ENCODE data around the gene PTPRD. TPM values are rescaled to one million over a fixed set of nuclear protein-coding genes. Genes with fewer than 3 reads are reported as not detected.
"Not testable (repeated sequence)": the region's sequence is repeated elsewhere in the genome, so short reads cannot be mapped to it uniquely, and the experiment has no call there.

Gene PTPRD
- total RNA-seq, 1 experiment from 2014 or later: not detected

DNA sequence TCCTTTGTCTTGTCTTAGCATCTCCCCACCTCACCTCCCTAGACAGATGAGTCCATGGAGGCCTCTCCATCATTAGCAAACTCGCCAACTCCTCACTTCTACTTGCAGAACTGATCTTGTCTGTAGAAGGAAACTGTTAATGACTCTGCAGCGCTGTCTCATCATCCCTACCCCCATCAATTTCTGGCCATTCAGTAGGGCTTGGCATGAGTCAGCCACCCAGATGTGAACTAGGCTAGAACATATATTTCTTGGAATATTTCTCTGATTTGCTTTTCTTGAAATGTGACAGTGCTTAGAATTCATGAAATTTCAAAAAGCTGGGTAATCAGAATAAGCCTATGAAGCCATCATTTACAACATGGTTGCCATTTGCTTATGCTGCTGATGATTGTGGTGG is 1688.2 kb downstream of the PTPRD start:
- BruUV-seq (replicated peaks): no TSS peak
- no peaks in the 10 kb centered on the region for H3K9me3 ChIP-seq (ENCODE audit: control insufficient read depth, insufficient read depth, low read depth, low read length)
- H3K36me3 ChIP-seq (ENCODE audit: control insufficient read depth, insufficient read depth, low read length): no peaks in the 10 kb centered on the region
- ATAC-seq: no peak
- ChIA-PET POLR2A (no interaction called here), CTCF (no interaction called here)
- in situ Hi-C loops (cut with HindIII; ENCODE audit: low pct_unique_long_range_greater_than_20kb, low sequenced_read_pairs): no loop called here
- no peak for DNase-seq (ENCODE audit: low read depth, low spot score)
- no peaks in the 10 kb centered on the region for H3K4me1 ChIP-seq (ENCODE audit: control insufficient read depth, insufficient read depth, low read length)
- no peak overlapping the region for H3K27ac ChIP-seq (ENCODE audit: low read length)
- TF ChIP-seq, protein P1, sequence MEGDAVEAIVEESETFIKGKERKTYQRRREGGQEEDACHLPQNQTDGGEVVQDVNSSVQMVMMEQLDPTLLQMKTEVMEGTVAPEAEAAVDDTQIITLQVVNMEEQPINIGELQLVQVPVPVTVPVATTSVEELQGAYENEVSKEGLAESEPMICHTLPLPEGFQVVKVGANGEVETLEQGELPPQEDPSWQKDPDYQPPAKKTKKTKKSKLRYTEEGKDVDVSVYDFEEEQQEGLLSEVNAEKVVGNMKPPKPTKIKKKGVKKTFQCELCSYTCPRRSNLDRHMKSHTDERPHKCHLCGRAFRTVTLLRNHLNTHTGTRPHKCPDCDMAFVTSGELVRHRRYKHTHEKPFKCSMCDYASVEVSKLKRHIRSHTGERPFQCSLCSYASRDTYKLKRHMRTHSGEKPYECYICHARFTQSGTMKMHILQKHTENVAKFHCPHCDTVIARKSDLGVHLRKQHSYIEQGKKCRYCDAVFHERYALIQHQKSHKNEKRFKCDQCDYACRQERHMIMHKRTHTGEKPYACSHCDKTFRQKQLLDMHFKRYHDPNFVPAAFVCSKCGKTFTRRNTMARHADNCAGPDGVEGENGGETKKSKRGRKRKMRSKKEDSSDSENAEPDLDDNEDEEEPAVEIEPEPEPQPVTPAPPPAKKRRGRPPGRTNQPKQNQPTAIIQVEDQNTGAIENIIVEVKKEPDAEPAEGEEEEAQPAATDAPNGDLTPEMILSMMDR (IDR thresholded peaks at IDR 0.05): no peak
- TF ChIP-seq, protein P2, sequence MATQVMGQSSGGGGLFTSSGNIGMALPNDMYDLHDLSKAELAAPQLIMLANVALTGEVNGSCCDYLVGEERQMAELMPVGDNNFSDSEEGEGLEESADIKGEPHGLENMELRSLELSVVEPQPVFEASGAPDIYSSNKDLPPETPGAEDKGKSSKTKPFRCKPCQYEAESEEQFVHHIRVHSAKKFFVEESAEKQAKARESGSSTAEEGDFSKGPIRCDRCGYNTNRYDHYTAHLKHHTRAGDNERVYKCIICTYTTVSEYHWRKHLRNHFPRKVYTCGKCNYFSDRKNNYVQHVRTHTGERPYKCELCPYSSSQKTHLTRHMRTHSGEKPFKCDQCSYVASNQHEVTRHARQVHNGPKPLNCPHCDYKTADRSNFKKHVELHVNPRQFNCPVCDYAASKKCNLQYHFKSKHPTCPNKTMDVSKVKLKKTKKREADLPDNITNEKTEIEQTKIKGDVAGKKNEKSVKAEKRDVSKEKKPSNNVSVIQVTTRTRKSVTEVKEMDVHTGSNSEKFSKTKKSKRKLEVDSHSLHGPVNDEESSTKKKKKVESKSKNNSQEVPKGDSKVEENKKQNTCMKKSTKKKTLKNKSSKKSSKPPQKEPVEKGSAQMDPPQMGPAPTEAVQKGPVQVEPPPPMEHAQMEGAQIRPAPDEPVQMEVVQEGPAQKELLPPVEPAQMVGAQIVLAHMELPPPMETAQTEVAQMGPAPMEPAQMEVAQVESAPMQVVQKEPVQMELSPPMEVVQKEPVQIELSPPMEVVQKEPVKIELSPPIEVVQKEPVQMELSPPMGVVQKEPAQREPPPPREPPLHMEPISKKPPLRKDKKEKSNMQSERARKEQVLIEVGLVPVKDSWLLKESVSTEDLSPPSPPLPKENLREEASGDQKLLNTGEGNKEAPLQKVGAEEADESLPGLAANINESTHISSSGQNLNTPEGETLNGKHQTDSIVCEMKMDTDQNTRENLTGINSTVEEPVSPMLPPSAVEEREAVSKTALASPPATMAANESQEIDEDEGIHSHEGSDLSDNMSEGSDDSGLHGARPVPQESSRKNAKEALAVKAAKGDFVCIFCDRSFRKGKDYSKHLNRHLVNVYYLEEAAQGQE (IDR thresholded peaks at IDR 0.05; ENCODE audit: insufficient read depth in 1 of 2, low read depth in 2 of 2, low read length in 1 of 2): no peak
- no peak for TF ChIP-seq TCF7L2 (IDR thresholded peaks at IDR 0.05; ENCODE audit: low read depth, low read length)
- no peak for TF ChIP-seq POLR2AphosphoS5 (IDR thresholded peaks at IDR 0.05; ENCODE audit: low read depth, low read length)
- no peak for TF ChIP-seq SIN3A (IDR thresholded peaks at IDR 0.05; ENCODE audit: borderline replicate concordance, insufficient read depth, low read depth, low read length)
- H3K27me3 ChIP-seq (ENCODE audit: control insufficient read depth, insufficient read depth, low read length): no peaks in the 10 kb centered on the region
- no peak overlapping the region for H3K4me3 ChIP-seq (ENCODE audit: low read depth in 2 of 2, low read length in 2 of 2)
- intact Hi-C loops (cut with micrococcal nuclease; ENCODE audit: unreplicated experiment): no loop called here

DNA sequence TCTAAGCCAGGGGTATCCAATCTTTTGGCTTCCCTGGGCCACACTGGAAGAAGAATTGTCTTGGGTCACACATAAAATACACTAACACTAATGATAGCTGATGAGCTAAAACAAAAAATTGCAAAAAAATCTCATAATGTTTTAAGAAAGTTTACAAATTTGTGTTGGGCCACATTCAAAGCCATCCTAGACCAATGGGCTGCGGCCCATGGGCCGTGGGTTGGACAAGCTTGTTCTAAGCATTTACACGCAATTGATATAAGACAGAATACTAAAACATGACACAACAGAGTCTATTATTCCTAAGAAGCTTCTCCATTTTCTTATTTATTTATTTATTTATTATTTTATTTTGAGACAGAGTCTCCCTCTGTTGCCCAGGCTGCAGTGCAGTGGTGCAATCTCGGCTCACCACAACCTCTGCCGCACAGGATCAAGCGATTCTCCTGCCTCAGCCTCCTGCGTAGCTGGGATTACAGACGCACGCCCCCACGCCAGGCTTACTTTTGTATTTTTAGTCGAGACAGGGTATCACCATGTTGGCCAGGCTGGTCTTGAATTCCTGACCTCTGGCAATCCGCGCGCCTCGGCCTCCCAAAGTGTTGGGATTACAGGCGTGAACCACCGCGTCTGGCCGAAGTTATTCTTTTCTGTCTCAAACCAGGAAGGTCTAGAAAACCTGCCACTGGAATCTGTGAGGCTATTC is 1692.2 kb downstream of the PTPRD start:
- H3K4me3 ChIP-seq (ENCODE audit: low read depth in 2 of 2, low read length in 2 of 2); H3K36me3 ChIP-seq (ENCODE audit: control insufficient read depth, insufficient read depth, low read length); POLR2A ChIA-PET; ATAC-seq; DNase-seq (ENCODE audit: low read depth, low spot score); in situ Hi-C loops (cut with HindIII; ENCODE audit: low pct_unique_long_range_greater_than_20kb, low sequenced_read_pairs); BruUV-seq (replicated peaks); CTCF ChIA-PET; H3K4me1 ChIP-seq (ENCODE audit: control insufficient read depth, insufficient read depth, low read length); H3K27me3 ChIP-seq (ENCODE audit: control insufficient read depth, insufficient read depth, low read length); intact Hi-C loops (cut with micrococcal nuclease; ENCODE audit: unreplicated experiment); H3K27ac ChIP-seq (ENCODE audit: low read length); H3K9me3 ChIP-seq (ENCODE audit: control insufficient read depth, insufficient read depth, low read depth, low read length): not testable (repeated sequence)

DNA sequence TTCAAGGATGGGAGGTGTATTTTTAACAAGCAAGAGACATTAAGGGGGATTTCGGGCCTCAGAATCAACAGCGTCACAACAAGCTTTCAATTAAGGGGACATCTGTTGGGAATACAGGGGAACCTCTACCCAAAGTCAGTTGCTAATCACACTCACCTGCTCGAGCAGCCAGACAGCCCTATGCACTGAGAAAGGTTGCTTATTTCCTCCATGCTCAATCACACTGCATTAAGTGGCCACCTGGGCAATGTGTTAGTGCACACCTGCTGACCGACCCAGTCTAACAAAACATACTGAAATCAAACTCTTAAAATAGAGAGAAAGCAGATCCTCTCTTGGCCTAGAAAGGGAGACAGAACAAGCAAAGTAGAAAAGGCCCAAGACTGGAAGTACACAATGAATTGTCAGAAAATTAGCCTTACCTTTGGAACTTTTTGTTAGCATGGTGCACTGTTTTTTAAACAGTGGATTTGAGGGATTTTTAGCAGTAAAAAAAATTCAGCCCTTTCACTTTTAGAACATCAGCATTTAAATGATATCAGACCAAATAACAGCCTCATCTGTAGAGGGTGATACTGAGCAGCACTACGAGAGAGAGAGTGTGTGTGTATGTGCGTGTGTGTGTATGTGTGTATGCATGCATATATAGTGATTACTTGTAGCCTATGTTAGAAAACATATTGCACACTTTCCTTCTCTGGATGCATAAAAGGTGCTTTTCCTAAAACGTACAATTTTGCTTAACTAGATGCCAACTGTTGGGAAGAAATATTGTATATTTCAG is 1694.7 kb downstream of the PTPRD start:
- ATAC-seq (no peak), DNase-seq (ENCODE audit: low read depth, low spot score) (no peak)
- ChIA-PET CTCF (no interaction called here), POLR2A (no interaction called here)
- in situ Hi-C loops (cut with HindIII; ENCODE audit: low pct_unique_long_range_greater_than_20kb, low sequenced_read_pairs): no loop called here
- Histone ChIP-seq H3K4me3 (ENCODE audit: low read depth in 2 of 2, low read length in 2 of 2) (no peak overlapping the region), H3K27me3 (ENCODE audit: control insufficient read depth, insufficient read depth, low read length) (no peaks in the 10 kb centered on the region), H3K36me3 (ENCODE audit: control insufficient read depth, insufficient read depth, low read length) (no peaks in the 10 kb centered on the region), H3K4me1 (ENCODE audit: control insufficient read depth, insufficient read depth, low read length) (no peaks in the 10 kb centered on the region), H3K9me3 (ENCODE audit: control insufficient read depth, insufficient read depth, low read depth, low read length) (no peaks in the 10 kb centered on the region), H3K27ac (ENCODE audit: low read length) (no peak overlapping the region)
- intact Hi-C loops (cut with micrococcal nuclease; ENCODE audit: unreplicated experiment): no loop called here
- no TSS peak for BruUV-seq (replicated peaks)
- TF ChIP-seq POLR2AphosphoS5 (IDR thresholded peaks at IDR 0.05; ENCODE audit: low read depth, low read length) (no peak), SIN3A (IDR thresholded peaks at IDR 0.05; ENCODE audit: borderline replicate concordance, insufficient read depth, low read depth, low read length) (no peak), TCF7L2 (IDR thresholded peaks at IDR 0.05; ENCODE audit: low read depth, low read length) (no peak)
- TF ChIP-seq, protein P2 (IDR thresholded peaks at IDR 0.05; ENCODE audit: insufficient read depth in 1 of 2, low read depth in 2 of 2, low read length in 1 of 2): no peak
- TF ChIP-seq, protein P1 (IDR thresholded peaks at IDR 0.05): no peak
